ENCODE measurements around the gene PCNX2.

The PCNX2 gene

DNA sequence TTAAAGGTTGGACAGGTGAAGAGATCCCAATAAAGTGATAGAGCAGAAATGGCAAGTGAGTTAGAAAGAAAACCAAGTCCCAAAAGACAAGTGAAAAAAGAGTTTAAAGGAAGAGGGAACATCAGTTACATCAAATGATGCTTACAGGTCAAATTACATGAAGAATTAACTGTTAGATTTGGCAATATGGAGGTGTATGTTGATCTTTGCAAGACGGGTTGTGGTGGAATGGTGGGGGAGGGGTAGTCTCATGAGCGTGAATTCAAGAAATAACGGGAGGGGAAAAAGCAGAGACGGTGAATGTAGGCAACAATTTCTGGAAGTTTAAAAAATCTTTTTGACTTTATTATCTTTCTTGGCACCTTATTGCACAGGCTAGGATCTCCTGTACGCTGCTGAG, 268.5 kb downstream of the PCNX2 start:
- TF ChIP-seq FOXM1 (IDR thresholded peaks at IDR 0.05; ENCODE audit: borderline replicate concordance, low read depth), result no peak
- TF ChIP-seq RAD21 (IDR thresholded peaks at IDR 0.05; ENCODE audit: low read depth), result no peak

DNA sequence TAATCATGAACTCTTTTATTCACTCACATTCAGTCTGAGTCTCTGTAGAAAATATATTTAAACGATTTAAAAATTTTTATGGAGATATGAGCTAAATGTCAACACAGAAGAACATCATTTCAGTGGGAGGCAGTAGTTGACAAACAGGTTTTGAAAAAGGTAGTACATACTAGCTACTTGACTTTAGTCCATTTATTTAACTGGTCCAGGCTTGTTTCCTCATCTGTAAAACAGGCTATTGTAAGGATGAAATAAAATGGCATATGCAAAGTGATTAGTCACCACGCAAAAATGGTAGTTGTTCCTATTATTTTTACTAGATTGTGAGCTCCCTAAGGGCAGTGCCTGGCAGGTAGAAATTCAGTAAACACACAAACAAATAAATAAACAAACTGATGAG, 270.0 kb downstream of the PCNX2 start:
- TF ChIP-seq TEAD4 (IDR thresholded peaks at IDR 0.05) (no peak; the same call in 1 of the 2 replicates), USF1 (IDR thresholded peaks at IDR 0.05) (no peak), RAD21 (IDR thresholded peaks at IDR 0.05; ENCODE audit: low read depth) (no peak), NFIC (IDR thresholded peaks at IDR 0.05) (no peak), YY1 (IDR thresholded peaks at IDR 0.05; ENCODE audit: low read depth) (no peak), TAF1 (IDR thresholded peaks at IDR 0.05; ENCODE audit: low read depth) (no peak), CREB1 (IDR thresholded peaks at IDR 0.05; ENCODE audit: low read depth) (no peak), TCF12 (IDR thresholded peaks at IDR 0.05; ENCODE audit: low read depth) (no peak), EP300 (IDR thresholded peaks at IDR 0.05; ENCODE audit: borderline replicate concordance) (no peak), REST (IDR thresholded peaks at IDR 0.05; ENCODE audit: low read depth) (no peak), ZBTB7A (IDR thresholded peaks at IDR 0.05; ENCODE audit: low read depth) (no peak), EGR1 (IDR thresholded peaks at IDR 0.05) (no peak), FOXM1 (IDR thresholded peaks at IDR 0.05; ENCODE audit: borderline replicate concordance, low read depth) (no peak), CEBPB (IDR thresholded peaks at IDR 0.05) (no peak)
- TF ChIP-seq, protein P1, sequence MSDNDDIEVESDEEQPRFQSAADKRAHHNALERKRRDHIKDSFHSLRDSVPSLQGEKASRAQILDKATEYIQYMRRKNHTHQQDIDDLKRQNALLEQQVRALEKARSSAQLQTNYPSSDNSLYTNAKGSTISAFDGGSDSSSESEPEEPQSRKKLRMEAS (IDR thresholded peaks at IDR 0.05), result no peak

DNA sequence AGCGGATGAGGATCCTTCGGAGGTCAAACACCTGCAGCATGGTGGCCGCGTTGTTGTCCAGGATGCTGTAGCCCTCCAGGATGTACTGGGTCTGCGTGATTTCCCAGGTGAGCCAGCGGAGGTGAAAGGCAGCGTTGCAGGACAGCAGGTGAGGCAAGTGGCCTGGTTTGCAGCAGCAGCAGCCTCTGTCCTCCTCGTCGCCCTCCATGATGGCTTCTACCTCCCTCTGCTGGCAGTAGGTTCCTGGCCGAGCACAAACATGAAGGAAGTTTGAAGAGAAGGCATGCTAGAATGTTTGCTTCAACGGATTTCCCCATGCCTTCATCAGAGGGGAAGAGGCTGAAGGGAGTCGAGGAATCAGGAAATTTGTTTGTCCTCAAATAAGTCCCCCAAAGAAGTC, 270.4 kb downstream of the PCNX2 start:
- no peak for TF ChIP-seq ZBTB7A (IDR thresholded peaks at IDR 0.05; ENCODE audit: low read depth)
- TF ChIP-seq RAD21 (IDR thresholded peaks at IDR 0.05; ENCODE audit: low read depth), result peak; percentile 30; the same call in 1 of the 2 replicates

GRCh38 chr1:233024199-233024598, 271.3 kb downstream of the PCNX2 start:
- no peak for TF ChIP-seq REST (IDR thresholded peaks at IDR 0.05; ENCODE audit: low read depth)
- no peak for TF ChIP-seq YY1 (IDR thresholded peaks at IDR 0.05; ENCODE audit: low read depth)

- no peak for TF ChIP-seq TAF1 (IDR thresholded peaks at IDR 0.05; ENCODE audit: low read depth)
- no peak for TF ChIP-seq CEBPB (IDR thresholded peaks at IDR 0.05)
- TF ChIP-seq CREB1 (IDR thresholded peaks at IDR 0.05; ENCODE audit: low read depth), result no peak
- no peak for TF ChIP-seq NFIC (IDR thresholded peaks at IDR 0.05)
- no peak for TF ChIP-seq EP300 (IDR thresholded peaks at IDR 0.05; ENCODE audit: borderline replicate concordance)
- TF ChIP-seq, protein P1 (IDR thresholded peaks at IDR 0.05), result no peak
- TF ChIP-seq TEAD4 (IDR thresholded peaks at IDR 0.05), result no peak
- no peak for TF ChIP-seq YY1 (IDR thresholded peaks at IDR 0.05; ENCODE audit: low read depth)
- TF ChIP-seq TCF12 (IDR thresholded peaks at IDR 0.05; ENCODE audit: low read depth), result no peak
- no peak for TF ChIP-seq USF1 (IDR thresholded peaks at IDR 0.05)
- no peak for TF ChIP-seq FOXM1 (IDR thresholded peaks at IDR 0.05; ENCODE audit: borderline replicate concordance, low read depth)
- TF ChIP-seq RAD21 (IDR thresholded peaks at IDR 0.05; ENCODE audit: low read depth), result no peak
- TF ChIP-seq REST (IDR thresholded peaks at IDR 0.05; ENCODE audit: low read depth), result no peak
- TF ChIP-seq ZBTB7A (IDR thresholded peaks at IDR 0.05; ENCODE audit: low read depth), result no peak
- TF ChIP-seq EGR1 (IDR thresholded peaks at IDR 0.05), result no peak
These were observed 273.3 kb downstream of the PCNX2 start for GRCh38 chr1:233022246-233022645.
